ENCODE measurements around the gene STK32C.

STK32C gene

GRCh38 chr10:132198068-132198370 lies 109.7 kb downstream of the STK32C start:
- DNase-seq (ENCODE audit: low spot score) = no peak

- DNase-seq (ENCODE audit: low spot score) = no peak
Measured at GRCh38 chr10:132197271-132198067, 110.3 kb downstream of the STK32C start.

GRCh38 chr10:132196178-132197113 lies 111.3 kb downstream of the STK32C start:
- DNase-seq (ENCODE audit: low spot score) = no peak

GRCh38 chr10:132195366-132196075 lies 112.2 kb downstream of the STK32C start:
- no peak for DNase-seq (ENCODE audit: low spot score)

GRCh38 chr10:132194726-132195125 lies 113.0 kb downstream of the STK32C start:
- no peak for DNase-seq (ENCODE audit: low spot score)

GRCh38 chr10:132193907-132194552 lies 113.7 kb downstream of the STK32C start:
- no peak for DNase-seq (ENCODE audit: low spot score)

- no peak for DNase-seq (ENCODE audit: low spot score)
Measured at GRCh38 chr10:132192991-132193665, 114.6 kb downstream of the STK32C start.

GRCh38 chr10:132192076-132192975 lies 115.4 kb downstream of the STK32C start:
- no peak for DNase-seq (ENCODE audit: low spot score)

GRCh38 chr10:132189810-132190422 lies 117.8 kb downstream of the STK32C start:
- DNase-seq (ENCODE audit: low spot score) = no peak

GRCh38 chr10:132189016-132189415 lies 118.7 kb downstream of the STK32C start:
- DNase-seq (ENCODE audit: low spot score) = no peak

GRCh38 chr10:132188331-132188730 lies 119.4 kb downstream of the STK32C start:
- no peak for DNase-seq (ENCODE audit: low spot score)

GRCh38 chr10:132187430-132188138 lies 120.2 kb downstream of the STK32C start:
- DNase-seq (ENCODE audit: low spot score) = no peak

GRCh38 chr10:132186488-132187429 lies 121.0 kb downstream of the STK32C start, which contains the start of gene DPYSL4:
TSS of gene DPYSL4 (plus strand) at chr10:132186948. CDS start at chr10:132187064, 116 bp downstream.
- DNase-seq (ENCODE audit: low spot score) = no peak

- no peak for DNase-seq (ENCODE audit: low spot score)
Measured at GRCh38 chr10:132185601-132186487, 121.9 kb downstream of the STK32C start.

- DNase-seq (ENCODE audit: low spot score) = no peak
Measured at GRCh38 chr10:132184816-132185593, 122.7 kb downstream of the STK32C start.

- no peak for DNase-seq (ENCODE audit: low spot score)
Measured at GRCh38 chr10:132183046-132183445, 124.7 kb downstream of the STK32C start.

Measured in activated CD4-positive, alpha-beta T cell treated with anti-CD3 and anti-CD28 coated beads, Interleukin-2, Interleukin-4, amounts not matched to agents 100 ng/mL and 50 ng/mL, durations not matched to agents 16 hours and 8 hours (primary cell).